GM19397 (cell line): ENCODE measurements around the gene PAK1.
"Not testable (repeated sequence)": the region's sequence is repeated elsewhere in the genome, so short reads cannot be mapped to it uniquely, and the experiment has no call there.

Experiments used
- ATAC-seq: cut with Tn5 transposase; IDR thresholded peaks from one replicate; pipeline ENCODE4 v1.9.1; 2021; ENCODE audit warnings: mild to moderate bottlenecking, moderate library complexity; ENCODE audit not compliant: unreplicated experiment

PAK1 gene

GRCh38 chr11:77473801-77474683 lies at the start of gene PAK1:
TSS of gene PAK1 (minus strand) at chr11:77474094. CDS start at chr11:77392520, 81,574 bp downstream.
- ATAC-seq: peak; percentile 67

GRCh38 chr11:77522215-77522614 lies 48.3 kb upstream of the PAK1 start:
- no peak for ATAC-seq

- no peak for ATAC-seq
Observed at GRCh38 chr11:77519847-77520246, 46.0 kb upstream of the PAK1 start.

- no peak for ATAC-seq
Observed at GRCh38 chr11:77518471-77518870, 44.6 kb upstream of the PAK1 start.

- ATAC-seq: no peak
Observed at GRCh38 chr11:77517753-77518152, 43.9 kb upstream of the PAK1 start.

- ATAC-seq: no peak
Observed at GRCh38 chr11:77517226-77517625, 43.3 kb upstream of the PAK1 start.

GRCh38 chr11:77515483-77515882 lies 41.6 kb upstream of the PAK1 start:
- no peak for ATAC-seq

GRCh38 chr11:77515063-77515462 lies 41.2 kb upstream of the PAK1 start:
- no peak for ATAC-seq

GRCh38 chr11:77512092-77512491 lies 38.2 kb upstream of the PAK1 start:
- no peak for ATAC-seq

GRCh38 chr11:77510851-77511250 lies 37.0 kb upstream of the PAK1 start:
- no peak for ATAC-seq

GRCh38 chr11:77510095-77510494 lies 36.2 kb upstream of the PAK1 start:
- ATAC-seq: no peak

- ATAC-seq: no peak
Observed at GRCh38 chr11:77508019-77508418, 34.1 kb upstream of the PAK1 start.

GRCh38 chr11:77506857-77507256 lies 33.0 kb upstream of the PAK1 start:
- no peak for ATAC-seq

- ATAC-seq: no peak
Observed at GRCh38 chr11:77505956-77506355, 32.1 kb upstream of the PAK1 start.

- no peak for ATAC-seq
Observed at GRCh38 chr11:77503006-77503405, 29.1 kb upstream of the PAK1 start.

GRCh38 chr11:77502346-77502905 lies 28.5 kb upstream of the PAK1 start:
- no peak for ATAC-seq

GRCh38 chr11:77501758-77502157 lies 27.9 kb upstream of the PAK1 start:
- no peak for ATAC-seq

- ATAC-seq: no peak
Observed at GRCh38 chr11:77497368-77497767, 23.5 kb upstream of the PAK1 start.

- no peak for ATAC-seq
Observed at GRCh38 chr11:77495526-77495925, 21.6 kb upstream of the PAK1 start.

- ATAC-seq: not testable (repeated sequence)
Observed at GRCh38 chr11:77490035-77490434, 16.1 kb upstream of the PAK1 start.

- ATAC-seq: no peak
Observed at GRCh38 chr11:77487790-77488189, 13.9 kb upstream of the PAK1 start.

GRCh38 chr11:77479746-77480352 lies 6.0 kb upstream of the PAK1 start:
- no peak for ATAC-seq
